H1 (cell line): Measurements from ENCODE around the gene CCDC24. TPM values are rescaled to one million over a fixed set of nuclear protein-coding genes. Genes with fewer than 3 reads are reported as not detected.

ENCODE experiments used
- CTCF ChIA-PET: fragments of 300-600 bp; sonication (Branson Sonifier 250); formaldehyde crosslinking; loops from one replicate; lab custom pipeline; 2021; ENCODE audit not compliant: partially characterized antibody; lab: Charles Lee
- POLR2A ChIA-PET: fragments of 300-600 bp; sonication (Branson Sonifier 250); formaldehyde crosslinking; loops from one replicate; lab custom pipeline; 2021; ENCODE audit warnings: inconsistent platforms; ENCODE audit not compliant: partially characterized antibody; lab: Charles Lee
- DNase-seq, 2 experiments: peaks; one replicate each; pipeline versions ENCODE4 v3.0.0 to v3.0.0-alpha.2; 2010 to 2022; ENCODE audit warnings: low spot score in 2 of 2, low read depth in 1 of 2, mixed read lengths in 1 of 2
- FAIRE-seq: peaks from 2 replicates; lab custom pipeline; 2011; peaks lifted over from hg19 to GRCh38; lab: Jason Lieb, UNC
- H2AFZ ChIP-seq: 2 replicates; pipeline ENCODE4 v1.8.1; 2012; ENCODE audit warnings: low read length, inconsistent platforms
- H2AK5ac ChIP-seq: 2 replicates; pipeline ENCODE4 v1.6.1; 2013; ENCODE audit warnings: low read depth, low read length
- H2BK120ac ChIP-seq: replicated peaks from 2 replicates; pipeline ENCODE3; 2013; ENCODE audit warnings: low read depth, low read length, inconsistent platforms
- H2BK12ac ChIP-seq: 2 replicates; pipeline ENCODE4 v1.6.1; 2013; ENCODE audit warnings: low read depth, low read length
- H2BK15ac ChIP-seq: 2 replicates; pipeline ENCODE4 v1.6.1; 2013; ENCODE audit warnings: low read length
- H2BK20ac ChIP-seq: 2 replicates; pipeline ENCODE4 v1.6.1; 2013; ENCODE audit warnings: low read length
- H2BK5ac ChIP-seq: 2 replicates; pipeline ENCODE4 v1.6.1; 2013; ENCODE audit warnings: low read depth, low read length
- H3K14ac ChIP-seq: 2 replicates; pipeline ENCODE4 v1.6.1; 2013; ENCODE audit warnings: inconsistent platforms; ENCODE audit not compliant: insufficient read length
- H3K18ac ChIP-seq: 2 replicates; pipeline ENCODE4 v1.6.1; 2013; ENCODE audit warnings: low read length; ENCODE audit errors: extremely low read depth
- H3K23ac ChIP-seq: 2 replicates; pipeline ENCODE4 v1.6.1; 2013; ENCODE audit warnings: inconsistent platforms; ENCODE audit not compliant: insufficient read length
- H3K23me2 ChIP-seq: 2 replicates; pipeline ENCODE4 v1.6.1; 2013; ENCODE audit warnings: low read depth, low read length
- H3K27ac ChIP-seq: 2 replicates; pipeline ENCODE4 v1.6.1; 2011; ENCODE audit warnings: low read depth, low read length, inconsistent platforms
- H3K27me3 ChIP-seq, 4 experiments: replicated peaks in 1 of 4; 1 replicate in 1 of 4; 2 replicates in 3 of 4; pipeline versions ENCODE4 v1.6.1 to v1.8.1; 2011 to 2013; ENCODE audit warnings: low read length in 3 of 4, mild to moderate bottlenecking in 3 of 4, inconsistent platforms in 2 of 4, mixed read lengths in 2 of 4, moderate library complexity in 1 of 4; ENCODE audit not compliant: control insufficient read depth in 3 of 4, insufficient read depth in 3 of 4; ENCODE audit errors: extremely low read depth in 1 of 4
- H3K36me3 ChIP-seq, 4 experiments: 2 replicates each; pipeline versions ENCODE4 v1.6.1 to v1.8.1; 2011 to 2013; ENCODE audit warnings: mild to moderate bottlenecking in 4 of 4, low read length in 3 of 4, moderate library complexity in 2 of 4, control low read depth in 1 of 4, inconsistent platforms in 1 of 4; ENCODE audit not compliant: insufficient read depth in 4 of 4, control insufficient read depth in 2 of 4
- H3K4ac ChIP-seq: replicated peaks from 2 replicates; pipeline ENCODE3; 2013; ENCODE audit warnings: low read length, low read depth, mixed read lengths, inconsistent platforms; ENCODE audit not compliant: insufficient read length
- H3K4me1 ChIP-seq, 4 experiments: replicated peaks in 1 of 4; 1 replicate in 1 of 4; 2 replicates in 3 of 4; pipeline versions ENCODE4 v1.6.1 to v1.8.1; 2011 to 2013; ENCODE audit warnings: low read length in 3 of 4, inconsistent platforms in 2 of 4, mixed read lengths in 1 of 4; ENCODE audit not compliant: insufficient read depth in 4 of 4, control insufficient read depth in 3 of 4
- H3K4me2 ChIP-seq, 2 experiments: 2 replicates each; pipeline versions ENCODE4 v1.6.1 to v1.8.1; 2011 to 2013; ENCODE audit warnings: low read depth in 2 of 2, low read length in 2 of 2, control low read depth in 1 of 2, inconsistent platforms in 1 of 2, mild to moderate bottlenecking in 1 of 2; ENCODE audit not compliant: insufficient read depth in 1 of 2
- H3K4me3 ChIP-seq, 4 experiments: fragments of 200-600, 300-600 bp in 1 of 4; sonication (generic), shearing (Covaris generic), sonication (Bioruptor Twin) in 1 of 4; 2 replicates each; pipeline versions ENCODE4 v1.5.1 to v1.8.1; 2011 to 2016; ENCODE audit warnings: low read length in 4 of 4, low read depth in 3 of 4, control low read depth in 2 of 4, inconsistent platforms in 2 of 4, mild to moderate bottlenecking in 2 of 4, mixed read lengths in 1 of 4, moderate library complexity in 1 of 4; ENCODE audit not compliant: insufficient read depth in 2 of 4; ENCODE audit errors: extremely low read depth in 1 of 4
- H3K56ac ChIP-seq: replicated peaks from 2 replicates; pipeline ENCODE3; 2013; ENCODE audit warnings: low read depth, mild to moderate bottlenecking, mixed read lengths, low read length, inconsistent platforms; ENCODE audit not compliant: insufficient read length
- H3K79me1 ChIP-seq: 2 replicates; pipeline ENCODE4 v1.6.1; 2013; ENCODE audit warnings: low read depth, low read length, control low read depth
- H3K79me2 ChIP-seq, 2 experiments: 2 replicates each; pipeline versions ENCODE4 v1.6.1 to v1.8.1; 2012 to 2013; ENCODE audit warnings: low read length in 2 of 2, mild to moderate bottlenecking in 2 of 2, inconsistent platforms in 1 of 2; ENCODE audit not compliant: insufficient read depth in 2 of 2, control insufficient read depth in 1 of 2
- H3K9ac ChIP-seq, 4 experiments: replicated peaks in 1 of 4; 1 replicate in 1 of 4; 2 replicates in 3 of 4; pipeline versions ENCODE4 v1.6.1 to v1.8.1; 2011 to 2013; ENCODE audit warnings: low read depth in 3 of 4, low read length in 3 of 4, control low read depth in 2 of 4, mild to moderate bottlenecking in 2 of 4, moderate library complexity in 2 of 4, inconsistent platforms in 1 of 4; ENCODE audit errors: extremely low read depth in 1 of 4
- H3K9me3 ChIP-seq, 2 experiments: 2 replicates each; pipeline versions ENCODE4 v1.6.1 to v1.8.1; 2012 to 2013; ENCODE audit warnings: mild to moderate bottlenecking in 2 of 2, moderate library complexity in 2 of 2, control low read depth in 1 of 2, inconsistent platforms in 1 of 2, low read depth in 1 of 2, low read length in 1 of 2, mixed read lengths in 1 of 2; ENCODE audit not compliant: insufficient read depth in 2 of 2
- H4K20me1 ChIP-seq, 2 experiments: replicated peaks in 1 of 2; 2 replicates each; pipeline versions ENCODE3 to v1.8.1; 2011 to 2013; ENCODE audit warnings: inconsistent platforms in 2 of 2, low read length in 2 of 2, mild to moderate bottlenecking in 1 of 2; ENCODE audit not compliant: insufficient read depth in 2 of 2, control insufficient read depth in 1 of 2
- H4K5ac ChIP-seq: 2 replicates; pipeline ENCODE4 v1.6.1; 2013; ENCODE audit warnings: low read length, low read depth, mixed read lengths, inconsistent platforms; ENCODE audit not compliant: insufficient read length
- H4K8ac ChIP-seq: 2 replicates; pipeline ENCODE4 v1.8.0; 2013; ENCODE audit warnings: mild to moderate bottlenecking, moderate library complexity, low read length, inconsistent platforms; ENCODE audit not compliant: insufficient read depth; ENCODE audit errors: extremely low read depth
- H4K91ac ChIP-seq: replicated peaks from 2 replicates; pipeline ENCODE3; 2013; ENCODE audit warnings: low read length, mixed read lengths, inconsistent platforms; ENCODE audit not compliant: insufficient read length
- RFX5 ChIP-seq: IDR thresholded peaks from 2 replicates; pipeline ENCODE4 v1.6.1; 2011; ENCODE audit warnings: low read depth, low read length, improper control_type of control experiment, borderline replicate concordance
- TCF12 ChIP-seq: IDR thresholded peaks from 2 replicates; pipeline ENCODE4 v1.6.1; 2011; ENCODE audit warnings: low read depth, mild to moderate bottlenecking, low read length
- WGBS, 2 experiments: shearing (Covaris generic) in 1 of 2; methylation state at CpG; one replicate each; pipeline versions ENCODE4 v1.1.6 to v1.1.7; 2013 to 2015; ENCODE audit warnings: low lambda C conversion rate in 2 of 2, mixed read lengths in 2 of 2, inconsistent platforms in 1 of 2, low coverage in 1 of 2, missing lambda C conversion rate in 1 of 2; ENCODE audit not compliant: insufficient replicate concordance in 2 of 2, insufficient coverage in 1 of 2, insufficient read length in 1 of 2; ENCODE audit errors: extremely low coverage in 1 of 2, missing lambda C conversion rate in 1 of 2; 5-methylcytosine and 5-hydroxymethylcytosine counted together
- polyA plus RNA-seq, 7 experiments: library from polyadenylated mRNA; depleted of rRNA in 3 of 7; stranded (reverse) in 5 of 7; unstranded in 2 of 7; fragments of >200 nt in 5 of 7; fragments of 200-250 nt in 2 of 7; gene quantifications; 1 replicate in 5 of 7; 2 replicates in 1 of 7; 4 replicates in 1 of 7; pipeline versions ENCODE4 v1.2.1 to v1.2.3, GENCODE V29; 2011 to 2013; ENCODE audit warnings: missing spikeins in 2 of 7, mixed read lengths in 2 of 7
- total RNA-seq: library from RNA; stranded (reverse); fragmentation: NEBNext Ultra II Directional; extraction: Animal tissue kit (Norgen Biotek cat#: 25700); gene quantifications from 2 replicates; pipeline ENCODE4 v1.2.1, GENCODE V29; 2021

CCDC24 gene
- total and polyA plus RNA-seq, 2 of the 8 experiments (the other 6 are each of a cell fraction or from before 2014, with no cell fraction given), result 11.2 to 11.4 TPM

GRCh38 chr1:44040418-44040817 lies 49.0 kb downstream of the CCDC24 start:
- no peaks in the 10 kb centered on the region for H3K9me3 ChIP-seq
- H3K36me3 ChIP-seq, result no peaks in the 10 kb centered on the region
- no peak overlapping the region for H2BK12ac ChIP-seq
- no peak overlapping the region for H3K4me3 ChIP-seq
- no peaks in the 10 kb centered on the region for H4K20me1 ChIP-seq
- no peak overlapping the region for H3K4me2 ChIP-seq
- no peaks in the 10 kb centered on the region for H3K79me1 ChIP-seq
- ChIA-PET CTCF (interaction anchor here (0.8 to 16.4 kb wide), 6 partner anchors 6 to 106 kb away, joined by 3 to 478 read pairs (median 10); partner anchors contain the start of genes CCDC24 and SLC6A9), POLR2A (interaction anchor here (1.2 kb wide), 1 partner anchor 43 kb away, joined by 3 read pairs; no protein-coding TSS in a partner anchor)
- no peak overlapping the region for H2BK20ac ChIP-seq
- no peak for DNase-seq
- no peaks in the 10 kb centered on the region for H3K23me2 ChIP-seq
- no peak overlapping the region for H2BK5ac ChIP-seq
- no peak overlapping the region for H3K27ac ChIP-seq
- no peak overlapping the region for H4K91ac ChIP-seq
- H3K14ac ChIP-seq, result no peak overlapping the region
- peaks cover 0 to 5% (median 0%) of the 10 kb centered on the region in 4 experiments; a peak in 3 of 7 replicates for H3K27me3 ChIP-seq
- no peak for FAIRE-seq
- H3K4me1 ChIP-seq, result peaks cover 2 to 9% (median 5%) of the 10 kb centered on the region in 4 experiments; a peak in 5 of 7 replicates
- H3K4ac ChIP-seq, result no peak overlapping the region
- H3K23ac ChIP-seq, result no peak overlapping the region
- H3K18ac ChIP-seq, result no peak overlapping the region
- no peak overlapping the region for H4K8ac ChIP-seq
- no peaks in the 10 kb centered on the region for H3K79me2 ChIP-seq
- 93% methylated on average over 2 of the region's 2 CpGs; no CpG with 5 or more reads in 1 of the 2 experiments for WGBS, 2 experiments
- no peak overlapping the region for H2BK15ac ChIP-seq
- H3K9ac ChIP-seq, result no peak overlapping the region
- no peak overlapping the region for H3K56ac ChIP-seq
- no peak overlapping the region for H2AFZ ChIP-seq
- no peak overlapping the region for H2AK5ac ChIP-seq
- no peak overlapping the region for H2BK120ac ChIP-seq
- no peak overlapping the region for H4K5ac ChIP-seq
- TF ChIP-seq TCF12 (no peak), RFX5 (no peak)
